Measurements from ENCODE around the gene KCNJ9. TPM values are rescaled to one million over a fixed set of nuclear protein-coding genes. Genes with fewer than 3 reads are reported as not detected.

Gene KCNJ9
- total and polyA plus RNA-seq, 10 of the 15 experiments (the other 5 are each of a cell fraction or from before 2014, with no cell fraction given) = 0.12 TPM; not detected in 9

- FAIRE-seq (no peak), DNase-seq (ENCODE audit: low read depth, low spot score) (no peak), ATAC-seq (no peak)
- intact Hi-C loops (cut with micrococcal nuclease; ENCODE audit: unreplicated experiment) = no loop called here
- H3K4me1 ChIP-seq (ENCODE audit: control insufficient read depth, insufficient read depth, low read length) = no peaks in the 10 kb centered on the region
- no peak overlapping the region for H3K4me3 ChIP-seq
- H3K4me2 ChIP-seq (ENCODE audit: control insufficient read depth, insufficient read depth) = no peak overlapping the region
- H3K27ac ChIP-seq (ENCODE audit: control insufficient read depth, insufficient read depth) = no peak overlapping the region
- ChIA-PET SMC1A (ENCODE audit: uncharacterized antibody, unreplicated experiment) (no interaction called here), RAD21 (ENCODE audit: unreplicated experiment) (no interaction called here), POLR2A (no interaction called here), CTCF (no interaction called here)
- no peak overlapping the region for H3K9ac ChIP-seq (ENCODE audit: control insufficient read depth, insufficient read depth, low read length)
- H3K36me3 ChIP-seq (ENCODE audit: control insufficient read depth in 2 of 2, insufficient read depth in 2 of 2, low read length in 1 of 2) = no peaks in the 10 kb centered on the region
- no peaks in the 10 kb centered on the region for H4K20me1 ChIP-seq (ENCODE audit: control insufficient read depth, insufficient read depth)
- no peak overlapping the region for H2AFZ ChIP-seq (ENCODE audit: control insufficient read depth, low read depth, low read length)
- H3K9me3 ChIP-seq (replicated peaks; ENCODE audit: control insufficient read depth, insufficient read depth, low read length) = no peaks in the 10 kb centered on the region
- no TSS peak for BruUV-seq (replicated peaks)
- WGBS (ENCODE audit: insufficient coverage, insufficient replicate concordance, low lambda C conversion rate, missing lambda C conversion rate) = 82% methylated on average over 5 of the region's 5 CpGs
- in situ Hi-C loops (cut with MboI) = no loop called here
- TF ChIP-seq EP300 (IDR thresholded peaks at IDR 0.05; ENCODE audit: borderline replicate concordance in 1 of 2, control insufficient read depth in 1 of 2, low read depth in 2 of 2, low read length in 2 of 2) (no peak), FOS (IDR thresholded peaks at IDR 0.05; ENCODE audit: borderline replicate concordance, extremely low read depth, insufficient read length) (no peak)
- no peaks in the 10 kb centered on the region for H3K79me2 ChIP-seq (ENCODE audit: control insufficient read depth, insufficient read depth, low read length)
- H3K27me3 ChIP-seq (replicated peaks in 1 of 2; ENCODE audit: control insufficient read depth in 2 of 2, insufficient read depth in 2 of 2, low read length in 1 of 2) = peaks cover 0 to 3% of the 10 kb centered on the region in 2 experiments; a peak in 2 of 4 replicates
Measured at GRCh38 chr1:160136926-160137200, 55.5 kb downstream of the KCNJ9 start.

- RAD21 ChIA-PET (ENCODE audit: unreplicated experiment) = no interaction called here
- DNase-seq (ENCODE audit: low read depth, low spot score) = no peak
- no peak overlapping the region for H3K4me2 ChIP-seq (ENCODE audit: control insufficient read depth, insufficient read depth)
- H3K79me2 ChIP-seq (ENCODE audit: control insufficient read depth, insufficient read depth, low read length) = no peaks in the 10 kb centered on the region
- H4K20me1 ChIP-seq (ENCODE audit: control insufficient read depth, insufficient read depth) = no peaks in the 10 kb centered on the region
- 45% methylated on average over 8 of the region's 8 CpGs for WGBS (ENCODE audit: insufficient coverage, insufficient replicate concordance, low lambda C conversion rate, missing lambda C conversion rate)
- SMC1A ChIA-PET (ENCODE audit: uncharacterized antibody, unreplicated experiment) = no interaction called here
- no peak for FAIRE-seq
- POLR2A ChIA-PET = no interaction called here
- H3K4me1 ChIP-seq (ENCODE audit: control insufficient read depth, insufficient read depth, low read length) = no peaks in the 10 kb centered on the region
- intact Hi-C loops (cut with micrococcal nuclease; ENCODE audit: unreplicated experiment) = no loop called here
- peaks cover 0 to 1% of the 10 kb centered on the region in 2 experiments; a peak in 2 of 4 replicates for H3K27me3 ChIP-seq (replicated peaks in 1 of 2; ENCODE audit: control insufficient read depth in 2 of 2, insufficient read depth in 2 of 2, low read length in 1 of 2)
- no peak overlapping the region for H3K4me3 ChIP-seq
- in situ Hi-C loops (cut with MboI) = no loop called here
- no peaks in the 10 kb centered on the region for H3K36me3 ChIP-seq (ENCODE audit: control insufficient read depth in 2 of 2, insufficient read depth in 2 of 2, low read length in 1 of 2)
- no peak overlapping the region for H2AFZ ChIP-seq (ENCODE audit: control insufficient read depth, low read depth, low read length)
- no peaks in the 10 kb centered on the region for H3K9me3 ChIP-seq (replicated peaks; ENCODE audit: control insufficient read depth, insufficient read depth, low read length)
- CTCF ChIA-PET = no interaction called here
- H3K9ac ChIP-seq (ENCODE audit: control insufficient read depth, insufficient read depth, low read length) = no peak overlapping the region
- ATAC-seq = no peak
- BruUV-seq (replicated peaks) = no TSS peak
- H3K27ac ChIP-seq (ENCODE audit: control insufficient read depth, insufficient read depth) = no peak overlapping the region
- TF ChIP-seq EGR1 (IDR thresholded peaks at IDR 0.05; ENCODE audit: borderline replicate concordance in 1 of 2, low read depth in 2 of 2, low read length in 2 of 2) = no peak
- TF ChIP-seq SMAD5 (IDR thresholded peaks at IDR 0.05; ENCODE audit: low read depth) = no peak
- TF ChIP-seq CHD1 (IDR thresholded peaks at IDR 0.05; ENCODE audit: low read depth, low read length) = no peak
- no peak for TF ChIP-seq CBX5 (IDR thresholded peaks at IDR 0.05; ENCODE audit: low read depth)
- TF ChIP-seq FOS (IDR thresholded peaks at IDR 0.05; ENCODE audit: borderline replicate concordance, extremely low read depth, insufficient read length) = no peak
- TF ChIP-seq PAX8 (IDR thresholded peaks at IDR 0.05) = no peak
- no peak for TF ChIP-seq ZZZ3 (IDR thresholded peaks at IDR 0.05; ENCODE audit: control insufficient read depth, insufficient read length, low read depth)
- TF ChIP-seq BCL11A (IDR thresholded peaks at IDR 0.05; ENCODE audit: low read depth, low read length) = no peak
- TF ChIP-seq USF2 (IDR thresholded peaks at IDR 0.05; ENCODE audit: borderline replicate concordance, low read depth, low read length) = no peak
- no peak for TF ChIP-seq EED (IDR thresholded peaks at IDR 0.05; ENCODE audit: low read depth)
- TF ChIP-seq CUX1 (IDR thresholded peaks at IDR 0.05; ENCODE audit: insufficient replicate concordance, low read depth, low read length) = no peak
Measured at GRCh38 chr1:160137216-160137862, 56.0 kb downstream of the KCNJ9 start.
